ENCODE results near the gene FARP1. TPM values are rescaled to one million over a fixed set of nuclear protein-coding genes. Genes with fewer than 3 reads are reported as not detected.
A peak's percentile ranks its signal among the peaks of the same experiment; 100 is the strongest.

Gene FARP1
- total and polyA plus RNA-seq, 7 donors, result 6.9 to 96.4 (median 32.9) TPM

DNA sequence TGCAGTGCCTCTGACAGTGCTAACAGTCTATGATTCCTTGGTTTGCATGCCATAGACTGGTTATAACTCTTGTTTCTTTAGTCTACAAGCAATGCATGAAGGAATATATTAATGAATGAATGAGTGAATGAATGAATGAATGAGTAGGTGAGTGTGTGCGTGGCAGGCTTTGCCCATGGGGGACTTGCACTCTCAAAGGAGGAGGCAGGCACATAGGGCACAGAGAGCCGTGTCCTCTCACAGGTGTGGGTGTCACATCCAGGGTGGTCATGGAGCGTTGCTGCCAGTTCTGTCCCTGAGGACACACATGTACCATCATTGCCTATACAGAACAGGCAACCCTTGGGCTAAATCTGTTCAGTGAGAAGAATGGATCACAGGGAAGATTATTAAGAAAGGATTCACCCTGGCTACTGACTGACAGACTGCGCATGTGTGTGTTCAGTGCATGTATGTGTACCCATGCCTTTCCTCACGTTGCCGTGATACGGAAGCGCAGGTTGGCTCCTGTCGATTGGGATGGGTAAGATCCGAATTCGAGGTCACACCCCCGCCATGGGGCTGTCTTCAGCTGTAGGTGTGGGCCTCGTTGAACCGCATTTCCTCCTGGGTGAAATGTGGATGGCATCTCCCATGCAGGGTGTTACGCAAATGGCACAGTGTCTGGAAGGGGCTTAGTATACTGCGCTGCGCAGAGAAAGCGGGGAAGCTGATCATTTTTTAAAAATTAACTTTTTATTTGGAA is 272.6 kb downstream of the FARP1 start:
- H3K27ac ChIP-seq, result no peak overlapping the region
- intact Hi-C loops (cut with DNase I), result no loop called here
- no peaks in the 10 kb centered on the region for H3K9me3 ChIP-seq
- TF ChIP-seq POLR2AphosphoS5 (IDR thresholded peaks at IDR 0.05), result no peak
- TF ChIP-seq, protein P1, sequence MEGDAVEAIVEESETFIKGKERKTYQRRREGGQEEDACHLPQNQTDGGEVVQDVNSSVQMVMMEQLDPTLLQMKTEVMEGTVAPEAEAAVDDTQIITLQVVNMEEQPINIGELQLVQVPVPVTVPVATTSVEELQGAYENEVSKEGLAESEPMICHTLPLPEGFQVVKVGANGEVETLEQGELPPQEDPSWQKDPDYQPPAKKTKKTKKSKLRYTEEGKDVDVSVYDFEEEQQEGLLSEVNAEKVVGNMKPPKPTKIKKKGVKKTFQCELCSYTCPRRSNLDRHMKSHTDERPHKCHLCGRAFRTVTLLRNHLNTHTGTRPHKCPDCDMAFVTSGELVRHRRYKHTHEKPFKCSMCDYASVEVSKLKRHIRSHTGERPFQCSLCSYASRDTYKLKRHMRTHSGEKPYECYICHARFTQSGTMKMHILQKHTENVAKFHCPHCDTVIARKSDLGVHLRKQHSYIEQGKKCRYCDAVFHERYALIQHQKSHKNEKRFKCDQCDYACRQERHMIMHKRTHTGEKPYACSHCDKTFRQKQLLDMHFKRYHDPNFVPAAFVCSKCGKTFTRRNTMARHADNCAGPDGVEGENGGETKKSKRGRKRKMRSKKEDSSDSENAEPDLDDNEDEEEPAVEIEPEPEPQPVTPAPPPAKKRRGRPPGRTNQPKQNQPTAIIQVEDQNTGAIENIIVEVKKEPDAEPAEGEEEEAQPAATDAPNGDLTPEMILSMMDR (IDR thresholded peaks at IDR 0.05), result no peak
- TF ChIP-seq EP300 (IDR thresholded peaks at IDR 0.05), result no peak
- TF ChIP-seq POLR2A (IDR thresholded peaks at IDR 0.05), result no peak
- H3K36me3 ChIP-seq, result peaks cover 0 to 42% (median 10%) of the 10 kb centered on the region in 4 donors
- no peak overlapping the region for H3K4me3 ChIP-seq
- WGBS, 2 donors, result 51 to 84% methylated on average over 18 of the region's 18 CpGs
- H3K27me3 ChIP-seq, result no peaks in the 10 kb centered on the region
- DNase-seq, result no peak
- H3K4me1 ChIP-seq, result no peaks in the 10 kb centered on the region

DNA sequence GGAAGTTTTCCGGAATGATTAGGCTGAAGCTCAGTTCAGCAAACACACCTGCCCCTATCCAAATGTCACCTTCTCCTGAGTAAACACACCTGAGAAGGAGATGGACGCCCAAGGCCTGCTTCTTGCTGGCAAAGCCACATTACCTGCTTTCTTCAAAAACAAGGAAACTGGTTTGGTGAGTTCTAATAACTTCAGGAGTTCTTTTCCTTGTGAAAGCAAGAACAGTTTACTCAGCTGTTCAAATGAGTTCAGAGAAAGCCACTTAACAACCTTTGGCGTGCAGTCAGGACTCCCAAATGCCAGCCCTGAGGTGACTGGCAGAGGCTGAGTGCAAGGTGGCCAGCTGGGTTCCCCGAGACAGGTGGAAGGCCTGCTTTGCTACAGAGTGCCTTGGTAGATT is 273.5 kb downstream of the FARP1 start:
- peaks cover 0 to 35% (median 10%) of the 10 kb centered on the region in 4 donors for H3K36me3 ChIP-seq
- DNase-seq, result no peak
- TF ChIP-seq, protein P1 (IDR thresholded peaks at IDR 0.05), result no peak
- TF ChIP-seq POLR2AphosphoS5 (IDR thresholded peaks at IDR 0.05), result peak in 1 of 4 donors; percentile 30
- 24 to 72% methylated on average over 4 of the region's 4 CpGs for WGBS, 2 donors
- H3K4me1 ChIP-seq, result no peaks in the 10 kb centered on the region
- intact Hi-C loops (cut with DNase I), result no loop called here
- no peaks in the 10 kb centered on the region for H3K9me3 ChIP-seq
- no peak overlapping the region for H3K4me3 ChIP-seq
- no peaks in the 10 kb centered on the region for H3K27me3 ChIP-seq
- H3K27ac ChIP-seq, result no peak overlapping the region

DNA sequence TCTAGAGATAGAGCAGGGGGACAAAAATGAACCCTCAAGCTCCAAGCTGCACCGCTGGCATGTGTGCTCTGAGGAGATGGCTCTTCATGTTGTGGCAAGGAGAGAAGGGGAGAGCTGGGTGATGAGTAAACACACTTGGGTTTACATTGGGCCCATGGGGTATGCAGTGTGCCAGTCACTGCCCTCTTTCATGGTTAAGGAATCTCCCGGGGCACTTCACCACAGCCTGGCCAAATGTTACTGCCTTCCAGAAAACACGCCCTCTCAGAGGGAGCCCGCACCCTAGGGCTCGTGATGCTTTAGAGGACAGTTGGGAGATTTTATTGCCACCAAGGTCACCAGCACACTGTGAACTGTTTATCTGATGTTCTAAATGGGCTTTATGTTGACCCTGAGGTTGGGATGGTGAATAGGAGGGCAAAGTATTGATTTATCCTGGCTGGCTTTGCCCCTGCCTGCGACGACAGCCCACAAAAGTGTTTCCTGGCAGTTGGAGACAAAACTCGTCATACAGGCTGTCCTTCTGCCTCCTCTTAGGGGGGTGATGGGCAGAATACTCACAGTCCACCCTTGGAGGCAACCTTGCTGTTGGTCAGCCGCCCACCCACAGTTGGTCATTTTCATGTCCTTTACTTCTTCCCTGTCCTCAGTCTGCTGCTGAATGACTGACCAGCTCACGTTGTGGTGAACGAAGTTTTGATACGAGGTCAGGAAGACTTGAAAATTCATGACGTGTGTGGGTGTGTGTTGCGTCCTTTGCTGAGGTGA is 277.1 kb downstream of the FARP1 start:
- Histone ChIP-seq H3K27ac (no peak overlapping the region), H3K27me3 (no peaks in the 10 kb centered on the region), H3K4me1 (no peaks in the 10 kb centered on the region), H3K36me3 (peaks cover 0 to 35% (median 2%) of the 10 kb centered on the region in 4 donors), H3K9me3 (no peaks in the 10 kb centered on the region), H3K4me3 (no peak overlapping the region)
- WGBS, 2 donors, result 62 to 87% methylated on average over 14 of the region's 14 CpGs
- TF ChIP-seq POLR2AphosphoS5 (IDR thresholded peaks at IDR 0.05) (no peak), POLR2A (IDR thresholded peaks at IDR 0.05) (no peak), EP300 (IDR thresholded peaks at IDR 0.05) (no peak)
- TF ChIP-seq, protein P1 (IDR thresholded peaks at IDR 0.05), result no peak
- intact Hi-C loops (cut with DNase I), result no loop called here
- no peak for DNase-seq

DNA sequence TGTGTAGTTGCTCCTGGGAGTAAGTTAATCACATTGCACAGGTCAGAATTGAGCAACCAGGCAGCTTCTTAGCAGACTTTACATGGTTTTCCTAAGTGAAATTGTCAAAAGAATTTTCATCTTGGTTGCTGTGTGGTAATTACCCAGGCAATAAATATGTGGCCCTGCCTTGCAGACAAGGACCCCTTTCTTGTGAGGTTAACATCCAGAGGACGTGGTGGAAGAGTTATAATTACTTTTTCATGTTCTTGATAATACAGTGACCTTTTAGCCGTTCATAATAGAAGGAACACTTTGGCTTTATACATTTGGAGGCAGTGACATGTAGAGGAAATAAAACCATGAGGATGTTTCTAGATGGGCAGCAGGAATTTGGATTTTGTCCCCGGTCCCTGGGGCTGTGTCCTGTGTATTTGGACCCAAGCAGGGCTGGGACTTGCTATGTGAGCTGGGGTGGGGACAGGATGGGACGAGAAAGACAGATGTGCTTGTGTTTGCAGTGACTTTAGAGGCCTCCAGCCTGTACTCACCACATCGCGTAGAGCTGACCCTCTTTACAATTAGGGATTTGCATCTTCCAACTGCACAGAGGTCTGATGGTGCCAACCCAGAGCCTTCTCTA is 277.8 kb downstream of the FARP1 start:
- H3K4me1 ChIP-seq, result no peaks in the 10 kb centered on the region
- WGBS, 2 donors, result 88% methylated on average over 6 of the region's 6 CpGs
- H3K4me3 ChIP-seq, result no peak overlapping the region
- intact Hi-C loops (cut with DNase I), result no loop called here
- TF ChIP-seq POLR2AphosphoS5 (IDR thresholded peaks at IDR 0.05) (no peak), POLR2A (IDR thresholded peaks at IDR 0.05) (no peak), EP300 (IDR thresholded peaks at IDR 0.05) (no peak)
- TF ChIP-seq, protein P1 (IDR thresholded peaks at IDR 0.05), result no peak
- no peak for DNase-seq
- H3K36me3 ChIP-seq, result peaks cover 0 to 35% (median 2%) of the 10 kb centered on the region in 4 donors
- no peaks in the 10 kb centered on the region for H3K27me3 ChIP-seq
- no peaks in the 10 kb centered on the region for H3K9me3 ChIP-seq
- no peak overlapping the region for H3K27ac ChIP-seq

All from sigmoid colon (tissue), 7 donors.